Superior temporal gyrus (tissue), 1 donor: Measurements from ENCODE around the gene HIC1.
A peak's percentile ranks its signal among the peaks of the same experiment; 100 is the strongest.

Experiments used
- DNase-seq: peaks from one replicate; pipeline ENCODE4 v3.0.0-alpha.2; 2016; ENCODE audit errors: extremely low spot score

HIC1 gene

GRCh38 chr17:2054512-2055291 is at the start of gene HIC1:
Gene HIC1, plus strand, starts transcription at chr17:2055103. Its CDS starts 1,588 bp downstream, at chr17:2056691.
- DNase-seq: peak; percentile 68

- DNase-seq: peak; percentile 11
Measured at GRCh38 chr17:2008332-2009126, 46.4 kb upstream of the HIC1 start.

GRCh38 chr17:2009737-2010136 is 45.2 kb upstream of the HIC1 start:
- no peak for DNase-seq

- peak; percentile 16 for DNase-seq
Measured at GRCh38 chr17:2011411-2012371, 43.2 kb upstream of the HIC1 start.

GRCh38 chr17:2012499-2012898 is 42.4 kb upstream of the HIC1 start:
- DNase-seq: peak; percentile 8

GRCh38 chr17:2013220-2013993 is 41.5 kb upstream of the HIC1 start:
- peak; percentile 2 for DNase-seq

- DNase-seq: no peak
Measured at GRCh38 chr17:2013994-2014317, 40.9 kb upstream of the HIC1 start.

GRCh38 chr17:2015314-2015713 is 39.6 kb upstream of the HIC1 start:
- DNase-seq: no peak

- no peak for DNase-seq
Measured at GRCh38 chr17:2016494-2016893, 38.4 kb upstream of the HIC1 start.

- peak; percentile 20 for DNase-seq
Measured at GRCh38 chr17:2017274-2017941, 37.5 kb upstream of the HIC1 start.

GRCh38 chr17:2018716-2019510 is 36.0 kb upstream of the HIC1 start:
- DNase-seq: peak; percentile 12

- peak; percentile 32 for DNase-seq
Measured at GRCh38 chr17:2019723-2020122, 35.2 kb upstream of the HIC1 start.

GRCh38 chr17:2020721-2021120 is 34.2 kb upstream of the HIC1 start:
- DNase-seq: no peak

GRCh38 chr17:2022647-2023240 is 32.2 kb upstream of the HIC1 start:
- peak; percentile 10 for DNase-seq

GRCh38 chr17:2023256-2023655 is 31.6 kb upstream of the HIC1 start:
- no peak for DNase-seq

GRCh38 chr17:2023692-2024571 is 31.0 kb upstream of the HIC1 start:
- DNase-seq: no peak

GRCh38 chr17:2024572-2025219 is 30.2 kb upstream of the HIC1 start:
- DNase-seq: no peak

- DNase-seq: peak; percentile 50
Measured at GRCh38 chr17:2025220-2025621, 29.7 kb upstream of the HIC1 start, which contains the start of gene RTN4RL1. Gene RTN4RL1, minus strand, starts transcription at chr17:2025334. Its CDS starts 469 bp downstream, at chr17:2024865.
